GM18909 (cell line): ENCODE measurements around the gene LPCAT1.
"Not testable (repeated sequence)": the region's sequence is repeated elsewhere in the genome, so short reads cannot be mapped to it uniquely, and the experiment has no call there.

Source experiments
- ATAC-seq: cut with Tn5 transposase; IDR thresholded peaks from one replicate; pipeline ENCODE4 v1.9.1; 2021; ENCODE audit warnings: mild to moderate bottlenecking; ENCODE audit not compliant: unreplicated experiment, poor library complexity

Gene LPCAT1

GRCh38 chr5:1456110-1456881 is 67.5 kb downstream of the LPCAT1 start:
- not testable (repeated sequence) for ATAC-seq

GRCh38 chr5:1453613-1454012 is 70.1 kb downstream of the LPCAT1 start:
- ATAC-seq: no peak

- ATAC-seq: no peak
Measured at GRCh38 chr5:1449081-1449630, 74.6 kb downstream of the LPCAT1 start.

DNA sequence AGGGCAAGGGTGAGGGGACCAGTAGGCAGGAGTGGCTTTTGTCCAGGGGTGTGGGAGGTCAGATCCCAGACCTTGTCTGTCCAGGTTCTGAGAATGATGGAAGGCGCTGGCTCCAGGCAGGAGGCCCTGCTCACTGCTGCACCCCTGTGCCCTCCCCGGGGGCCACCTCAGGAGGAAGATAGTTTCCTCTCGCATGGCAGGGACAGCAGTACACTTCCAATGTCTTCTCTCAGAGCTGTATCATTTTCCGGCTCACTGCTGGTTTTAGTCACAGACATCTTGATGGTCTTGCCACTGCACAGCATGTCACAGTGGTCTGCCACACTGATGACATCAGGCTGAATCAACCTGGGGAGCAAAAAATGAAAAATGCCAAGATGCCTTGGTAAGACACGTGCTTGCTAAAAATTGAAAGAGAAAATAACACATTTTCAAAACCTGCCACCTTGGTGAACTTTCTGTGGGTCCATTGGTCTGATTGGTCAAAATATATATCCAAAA is 75.2 kb downstream of the LPCAT1 start:
- ATAC-seq: no peak

- ATAC-seq: no peak
Measured at GRCh38 chr5:1447671-1448361, 75.9 kb downstream of the LPCAT1 start.

DNA sequence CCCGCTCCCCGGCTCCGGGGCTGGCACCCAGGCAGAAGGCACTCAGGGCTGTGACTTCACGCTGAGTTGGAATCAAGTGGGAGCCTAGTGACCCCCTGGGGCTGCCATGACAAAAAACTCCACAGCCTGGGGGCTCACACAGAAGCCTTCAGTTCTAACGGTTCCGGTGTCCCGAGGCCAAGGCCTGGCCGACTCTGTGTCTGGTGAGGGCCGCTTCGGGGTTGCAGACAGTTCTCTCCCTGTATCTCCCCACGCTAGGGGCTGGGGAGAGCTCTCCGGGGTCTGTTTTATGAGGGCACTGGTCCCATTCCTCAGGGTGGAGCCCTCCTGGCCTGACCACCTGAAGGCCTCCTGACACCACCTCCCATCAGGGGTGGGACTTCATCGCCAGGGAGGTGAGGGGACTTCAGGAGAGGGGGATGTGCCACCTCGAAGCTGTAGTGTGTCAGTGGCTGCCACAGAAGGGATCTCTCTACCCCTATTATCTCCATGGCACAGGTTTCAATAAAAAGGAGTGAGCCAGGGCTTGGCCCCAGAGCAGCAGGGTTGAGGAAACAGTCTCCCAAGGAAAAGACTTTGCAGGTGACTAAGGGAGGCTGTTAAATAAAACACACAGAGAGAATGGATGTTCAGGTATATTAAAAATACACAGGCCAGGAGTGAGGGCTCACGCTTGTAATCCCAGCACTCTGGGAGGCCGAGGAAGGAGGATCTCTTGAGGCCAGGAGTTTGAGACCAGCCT is 77.0 kb downstream of the LPCAT1 start:
- no peak for ATAC-seq

DNA sequence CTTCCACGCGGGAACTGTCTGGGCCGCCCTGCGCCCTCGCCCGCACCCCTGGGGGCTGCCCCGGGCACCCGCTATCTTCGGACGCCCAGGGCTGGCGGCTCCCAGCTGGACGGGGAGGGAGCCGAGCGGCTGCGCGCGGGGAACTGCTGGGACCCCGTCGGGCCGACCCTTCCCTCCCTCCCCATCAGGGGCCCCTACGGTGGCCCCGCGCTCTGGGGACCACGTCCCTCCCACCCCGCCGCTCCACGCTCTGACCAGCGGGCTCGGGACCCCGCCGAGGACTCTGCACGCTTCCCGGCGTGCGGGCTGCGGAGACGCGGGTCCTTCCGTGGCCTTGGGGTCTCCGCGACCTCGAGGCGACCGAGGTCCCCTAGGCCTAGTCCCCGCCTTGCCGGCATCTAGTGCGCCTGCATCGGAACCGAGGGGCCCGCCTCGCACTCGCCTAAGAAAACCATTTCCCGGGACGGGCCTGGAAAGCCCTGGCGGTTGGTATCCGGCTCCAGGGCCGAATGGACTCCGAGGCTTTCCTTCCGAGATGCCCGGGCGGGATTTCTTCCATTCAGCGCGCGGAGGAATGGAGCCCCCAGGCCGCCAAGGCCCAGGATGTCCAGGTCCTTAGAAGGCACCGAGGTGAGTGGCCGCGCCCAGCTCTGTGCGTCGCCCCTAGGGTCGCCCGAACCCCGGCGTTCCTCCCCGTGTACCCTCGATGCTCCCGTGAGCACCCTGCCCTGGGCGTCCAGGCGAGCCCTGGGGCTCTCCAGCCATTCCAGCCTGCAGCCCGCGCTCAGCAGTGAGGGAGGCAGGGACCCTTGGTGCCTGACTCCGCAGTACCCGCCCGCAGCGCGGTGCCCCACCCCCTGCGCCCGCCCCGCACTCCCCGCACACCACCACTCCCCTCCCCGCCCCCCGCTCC is 77.8 kb downstream of the LPCAT1 start:
- ATAC-seq: no peak

DNA sequence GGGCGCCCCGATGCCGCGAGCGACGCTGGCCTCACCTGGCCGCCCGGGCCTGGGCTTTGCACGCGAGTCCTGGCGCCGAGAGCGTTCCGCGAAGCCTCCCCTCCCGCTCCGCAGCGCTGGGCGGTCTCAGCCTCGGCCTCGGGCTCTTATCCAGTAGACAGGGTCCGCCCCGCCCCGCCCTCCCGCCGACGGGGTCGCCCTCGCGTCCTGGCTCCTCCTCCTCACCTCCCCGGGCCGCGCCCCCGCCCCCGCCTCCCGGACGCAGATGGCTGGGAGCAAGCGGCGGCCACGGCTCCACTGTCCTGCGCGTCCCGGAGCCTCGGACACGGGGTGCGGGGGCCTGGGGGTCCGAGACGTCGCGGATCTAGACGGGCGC is 78.5 kb downstream of the LPCAT1 start, which contains the start of gene SLC6A3:
Gene SLC6A3, minus strand, starts transcription at position 128 of the 376 bp plus-strand sequence. CDS start 2,243 bp downstream, outside the sequence.
- no peak for ATAC-seq

DNA sequence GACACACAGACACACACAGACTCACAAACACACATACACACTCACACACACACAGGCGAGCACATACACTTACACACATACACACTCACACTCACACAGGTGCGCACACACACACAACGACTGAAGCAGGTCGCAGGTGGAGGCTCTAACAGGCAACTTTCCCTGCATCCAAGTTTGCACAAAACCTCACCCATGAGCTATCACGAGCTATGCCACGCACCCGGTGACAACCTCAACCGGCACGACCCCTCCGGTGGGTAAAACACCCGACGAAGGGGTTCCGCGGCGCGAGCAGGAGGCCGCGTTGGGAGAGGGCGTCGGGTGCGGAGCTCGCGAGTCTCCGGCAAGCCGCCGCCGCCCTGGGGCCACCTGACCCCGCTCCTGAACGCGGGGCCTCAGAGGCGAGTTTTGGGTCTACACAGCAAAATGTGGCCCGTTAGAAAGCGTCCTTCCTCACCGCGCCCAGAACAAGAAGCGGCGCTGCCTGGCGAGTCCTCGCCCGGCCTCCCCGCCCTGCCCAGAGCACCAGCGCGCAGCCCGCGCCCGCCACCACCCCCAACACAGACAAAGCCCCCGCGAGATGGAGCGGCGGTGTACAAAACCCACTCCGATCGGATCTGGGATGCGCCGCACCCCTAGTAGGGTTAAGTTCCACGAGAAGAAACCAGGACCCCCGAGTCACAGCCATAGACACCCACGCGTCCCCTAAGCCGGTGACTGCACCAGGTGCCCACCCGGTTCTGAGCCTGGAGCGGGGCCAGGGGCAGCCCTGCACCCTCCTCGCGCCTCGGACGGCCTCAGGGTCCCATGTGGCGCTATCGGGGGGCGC is 79.2 kb downstream of the LPCAT1 start:
- ATAC-seq: no peak

- ATAC-seq: no peak
Measured at GRCh38 chr5:1443991-1444360, 79.8 kb downstream of the LPCAT1 start.

DNA sequence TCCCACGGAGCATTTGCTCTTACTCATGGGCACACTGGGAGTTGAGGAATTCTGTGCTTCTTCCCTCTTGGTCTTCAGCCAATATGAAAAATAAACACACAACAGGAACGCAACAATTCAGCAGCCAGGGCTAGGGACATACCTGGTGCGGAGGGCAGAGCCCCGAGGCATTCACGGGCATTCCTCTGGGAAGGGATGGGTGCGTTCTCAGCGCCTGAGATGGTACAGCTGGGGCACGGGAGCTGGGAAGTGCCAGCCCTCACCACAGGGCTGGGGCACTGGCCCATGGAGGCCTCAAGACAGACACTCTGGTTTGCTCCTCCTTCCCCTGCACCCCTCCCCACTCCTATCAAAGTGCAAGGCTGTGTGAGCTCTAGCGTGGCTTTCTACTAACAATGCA is 80.6 kb downstream of the LPCAT1 start:
- no peak for ATAC-seq

- no peak for ATAC-seq
Measured at GRCh38 chr5:1442222-1443145, 81.3 kb downstream of the LPCAT1 start.

GRCh38 chr5:1441166-1441865 is 82.4 kb downstream of the LPCAT1 start:
- ATAC-seq: no peak

GRCh38 chr5:1440098-1440493 is 83.7 kb downstream of the LPCAT1 start:
- no peak for ATAC-seq

GRCh38 chr5:1439388-1440097 is 84.2 kb downstream of the LPCAT1 start:
- no peak for ATAC-seq

GRCh38 chr5:1438871-1439270 is 84.9 kb downstream of the LPCAT1 start:
- no peak for ATAC-seq
